Karpas-422 (cell line): ENCODE data around the gene LRIT2. TPM values are rescaled to one million over a fixed set of nuclear protein-coding genes. Genes with fewer than 3 reads are reported as not detected.

Experiments used
- DNase-seq: peaks from one replicate; pipeline ENCODE4 v3.0.0-alpha.2; 2015
- H2AFZ ChIP-seq: fragments of 200-600 bp; sonication (generic); 2 replicates; pipeline ENCODE4 v1.6.1; 2014; ENCODE audit warnings: antibody characterized with exemption, low read length, mixed read lengths
- H3K27ac ChIP-seq: fragments of 200-600 bp; sonication (generic); 2 replicates; pipeline ENCODE4 v1.5.1; 2014; ENCODE audit warnings: mild to moderate bottlenecking, low read length, moderate library complexity
- H3K27me3 ChIP-seq: fragments of 200-600 bp; sonication (generic); 2 replicates; pipeline ENCODE4 v1.6.1; 2014; ENCODE audit warnings: low read length, mixed read lengths
- H3K36me3 ChIP-seq: fragments of 200-600 bp; sonication (generic); 2 replicates; pipeline ENCODE4 v1.6.1; 2014; ENCODE audit warnings: low read length, mixed read lengths; ENCODE audit not compliant: insufficient read depth
- H3K4me1 ChIP-seq: fragments of 200-600 bp; sonication (generic); 2 replicates; pipeline ENCODE4 v1.6.1; 2014; ENCODE audit warnings: mild to moderate bottlenecking, low read length, mixed read lengths
- H3K4me2 ChIP-seq: fragments of 200-600 bp; sonication (generic); 2 replicates; pipeline ENCODE4 v1.6.1; 2014; ENCODE audit warnings: low read length, low read depth, mild to moderate bottlenecking; ENCODE audit not compliant: poor library complexity, severe bottlenecking
- H3K4me3 ChIP-seq: fragments of 200-600 bp; sonication (generic); 2 replicates; pipeline ENCODE4 v1.5.1; 2014; ENCODE audit warnings: mild to moderate bottlenecking, antibody characterized with exemption, low read length, mixed read lengths
- H3K79me2 ChIP-seq: fragments of 200-600 bp; sonication (generic); 2 replicates; pipeline ENCODE4 v1.6.1; 2014; ENCODE audit warnings: mild to moderate bottlenecking, low read length, mixed read lengths
- H3K9ac ChIP-seq: fragments of 200-600 bp; sonication (generic); 2 replicates; pipeline ENCODE4 v1.6.0; 2014; ENCODE audit warnings: low read length
- H3K9me2 ChIP-seq: fragments of 200-600 bp; sonication (generic), shearing (Covaris generic); replicated peaks from 2 replicates; pipeline ENCODE4 v1.6.0; 2014; ENCODE audit warnings: mild to moderate bottlenecking, low read length, moderate library complexity; ENCODE audit not compliant: insufficient read depth
- H3K9me3 ChIP-seq: fragments of 300-700, 200-600 bp; sonication (generic); 2 replicates; pipeline ENCODE4 v1.6.1; 2014; ENCODE audit warnings: low read length, mixed read lengths
- H4K20me1 ChIP-seq: fragments of 200-600 bp; sonication (generic); 2 replicates; pipeline ENCODE4 v1.6.1; 2014; ENCODE audit warnings: mild to moderate bottlenecking, antibody characterized with exemption, low read length, low read depth; ENCODE audit not compliant: insufficient read depth
- total RNA-seq: library from RNA; depleted of rRNA; stranded (reverse); fragments of >200 nt; shearing (Covaris generic); gene quantifications from 2 replicates; pipeline ENCODE4 v1.2.3, GENCODE V29; 2014; ENCODE audit warnings: low replicate concordance

Gene LRIT2
- total RNA-seq, 1 experiment from 2014 or later, result not detected

DNA sequence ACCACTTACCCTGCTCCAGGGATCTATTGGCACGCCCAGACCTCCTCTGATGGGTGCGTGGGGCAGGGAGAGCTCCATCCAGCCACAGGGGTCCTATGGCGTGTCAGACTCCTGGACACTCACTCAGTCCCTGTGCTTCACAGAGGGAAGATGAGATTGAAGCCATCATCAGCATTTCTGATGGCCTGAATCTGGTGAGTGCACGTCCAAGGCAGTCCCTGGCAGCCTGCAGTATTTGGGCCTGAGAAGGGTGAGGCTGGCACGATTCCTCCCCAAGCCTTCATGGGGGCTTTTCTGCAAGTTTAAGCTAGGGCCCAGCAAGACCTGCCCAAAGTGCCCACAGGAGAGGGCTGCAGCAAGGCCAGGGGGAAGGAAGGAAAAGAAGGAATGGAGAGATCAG is 27.7 kb downstream of the LRIT2 start:
- H3K9me2 ChIP-seq, result no peaks in the 10 kb centered on the region
- H3K79me2 ChIP-seq, result no peaks in the 10 kb centered on the region
- no peak overlapping the region for H2AFZ ChIP-seq
- no peaks in the 10 kb centered on the region for H3K9me3 ChIP-seq
- H3K27me3 ChIP-seq, result no peaks in the 10 kb centered on the region
- no peaks in the 10 kb centered on the region for H4K20me1 ChIP-seq
- H3K27ac ChIP-seq, result no peak overlapping the region
- no peak overlapping the region for H3K9ac ChIP-seq
- no peak overlapping the region for H3K4me2 ChIP-seq
- H3K36me3 ChIP-seq, result no peaks in the 10 kb centered on the region
- no peak overlapping the region for H3K4me3 ChIP-seq
- H3K4me1 ChIP-seq, result no peaks in the 10 kb centered on the region
- DNase-seq, result no peak

DNA sequence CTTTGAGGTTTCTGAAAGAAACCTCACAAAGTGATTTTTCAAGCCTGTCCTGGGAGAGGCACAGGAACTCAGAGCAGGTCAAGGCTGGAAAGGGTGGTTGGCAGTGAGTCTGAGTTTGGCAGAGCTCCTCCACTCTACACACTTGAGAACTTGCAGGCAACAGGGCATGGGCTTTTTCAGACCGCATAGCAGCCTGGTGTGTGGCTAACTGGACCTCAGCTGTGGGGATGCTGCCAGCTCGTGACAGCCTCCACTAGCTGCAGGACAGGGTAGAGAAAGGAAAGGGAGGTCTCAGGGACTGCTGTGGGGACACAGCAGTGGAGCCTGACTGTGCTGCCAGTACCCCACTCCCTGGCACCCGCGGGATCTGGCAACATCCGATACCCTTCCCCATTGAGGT is 28.4 kb downstream of the LRIT2 start:
- Histone ChIP-seq H3K4me3 (no peak overlapping the region), H3K79me2 (no peaks in the 10 kb centered on the region), H3K9me2 (no peaks in the 10 kb centered on the region), H3K4me2 (no peak overlapping the region), H3K27me3 (no peaks in the 10 kb centered on the region), H4K20me1 (no peaks in the 10 kb centered on the region), H3K36me3 (no peaks in the 10 kb centered on the region), H3K9ac (no peak overlapping the region), H3K27ac (no peak overlapping the region), H3K9me3 (no peaks in the 10 kb centered on the region), H2AFZ (no peak overlapping the region), H3K4me1 (no peaks in the 10 kb centered on the region)
- DNase-seq, result no peak

DNA sequence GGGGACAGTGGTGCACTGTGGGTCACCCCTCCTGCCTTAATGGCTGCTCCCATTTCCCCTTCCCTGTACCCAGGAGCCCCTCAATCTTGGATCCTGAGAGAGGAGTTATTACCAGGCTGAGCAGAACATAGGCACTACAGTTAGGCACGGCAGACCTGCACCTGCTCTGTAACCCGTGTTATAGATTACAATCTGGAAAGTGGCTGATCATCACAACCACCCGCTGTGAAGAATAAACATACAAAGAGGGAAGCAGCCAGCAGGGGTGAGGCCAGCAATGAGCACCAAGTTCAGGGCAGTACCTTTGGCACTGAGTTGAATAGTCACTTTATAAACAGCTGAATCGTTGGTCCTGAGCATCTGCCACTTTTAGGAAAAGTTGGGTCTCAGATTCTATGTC is 29.3 kb downstream of the LRIT2 start:
- Histone ChIP-seq H3K27me3 (no peaks in the 10 kb centered on the region), H4K20me1 (no peaks in the 10 kb centered on the region), H3K4me2 (no peak overlapping the region), H3K27ac (no peak overlapping the region), H3K4me3 (no peak overlapping the region), H2AFZ (no peak overlapping the region), H3K9me2 (no peaks in the 10 kb centered on the region), H3K4me1 (no peaks in the 10 kb centered on the region), H3K79me2 (no peaks in the 10 kb centered on the region), H3K9ac (no peak overlapping the region), H3K36me3 (no peaks in the 10 kb centered on the region), H3K9me3 (no peaks in the 10 kb centered on the region)
- DNase-seq, result no peak

DNA sequence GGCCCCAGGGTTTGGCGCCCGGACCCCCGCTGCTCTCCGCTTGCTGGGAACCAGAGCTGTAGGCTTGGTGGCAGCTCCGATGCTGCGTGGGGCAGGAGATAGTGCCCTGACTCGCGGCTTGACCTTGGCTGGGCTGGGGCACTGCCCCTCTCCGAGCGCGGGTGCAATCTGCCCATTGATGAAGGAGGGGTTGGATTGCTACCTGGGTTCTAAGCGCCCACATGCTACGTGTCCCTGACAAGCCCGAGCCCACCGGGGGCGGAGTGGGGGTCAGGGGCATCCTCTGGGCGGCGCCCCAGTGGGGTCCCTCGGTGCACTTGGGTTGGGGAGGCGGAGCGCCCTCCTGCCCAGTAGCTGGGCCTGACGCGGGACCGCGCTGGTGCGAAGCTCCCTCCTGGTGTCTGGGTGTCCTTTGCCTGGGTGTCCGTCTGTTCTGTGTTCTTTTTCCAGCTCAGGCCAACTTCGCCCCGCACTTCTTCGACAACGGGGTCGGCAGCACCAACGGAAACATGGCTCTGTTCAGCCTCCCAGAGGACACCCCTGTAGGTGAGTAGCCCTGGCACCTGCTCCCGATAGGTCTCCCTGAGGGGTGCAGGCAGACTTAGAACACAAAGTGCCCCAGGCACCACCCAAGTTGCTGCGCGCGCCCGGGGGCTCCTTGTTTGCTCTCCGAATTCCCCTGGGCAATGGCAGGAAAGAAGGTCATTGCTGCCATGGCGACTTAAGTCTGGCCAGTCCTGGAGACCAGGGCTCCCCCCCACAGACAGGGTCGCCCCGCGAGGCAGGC is 30.1 kb downstream of the LRIT2 start:
- H2AFZ ChIP-seq, result no peak overlapping the region
- H3K4me3 ChIP-seq, result no peak overlapping the region
- H4K20me1 ChIP-seq, result no peaks in the 10 kb centered on the region
- no peak overlapping the region for H3K9ac ChIP-seq
- H3K4me2 ChIP-seq, result no peak overlapping the region
- no peaks in the 10 kb centered on the region for H3K9me2 ChIP-seq
- no peaks in the 10 kb centered on the region for H3K9me3 ChIP-seq
- H3K27ac ChIP-seq, result no peak overlapping the region
- H3K36me3 ChIP-seq, result no peaks in the 10 kb centered on the region
- no peaks in the 10 kb centered on the region for H3K4me1 ChIP-seq
- DNase-seq, result no peak
- no peaks in the 10 kb centered on the region for H3K79me2 ChIP-seq
- H3K27me3 ChIP-seq, result no peaks in the 10 kb centered on the region

DNA sequence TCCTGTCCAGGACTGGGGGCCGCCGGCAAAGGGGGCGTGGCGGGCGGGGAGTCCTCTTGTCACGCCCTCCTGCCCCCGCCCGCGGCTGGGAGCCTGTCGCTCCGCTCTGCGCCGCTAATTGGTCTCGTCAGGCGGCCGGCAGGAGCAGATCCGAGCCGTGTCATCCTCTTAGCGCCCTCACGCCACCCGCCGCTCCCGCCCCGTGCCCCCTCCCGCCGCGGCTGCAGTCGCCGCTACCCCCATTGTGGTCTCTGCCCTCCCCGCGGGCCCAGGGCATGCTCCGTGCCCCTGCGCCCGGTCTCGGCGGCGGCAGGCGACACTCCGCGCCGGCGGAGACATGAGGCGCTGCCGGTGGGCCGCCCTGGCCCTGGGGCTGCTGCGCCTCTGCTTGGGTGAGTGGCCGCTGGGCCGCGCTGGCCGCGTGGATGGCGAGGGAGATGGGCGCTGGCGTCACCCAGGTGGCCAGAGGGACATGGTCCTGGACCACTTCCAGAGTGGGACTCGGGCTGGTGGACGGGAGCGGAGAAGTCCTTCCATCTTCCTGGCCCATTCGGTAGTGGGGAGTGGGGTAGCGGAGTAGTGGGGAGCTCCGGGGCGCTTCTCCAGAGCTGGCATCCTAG is 30.8 kb downstream of the LRIT2 start, which contains the start of gene CDHR1:
CDHR1 (plus strand) TSS at position 114 of the 620 bp plus-strand sequence; CDS start at position 338, 224 bp downstream.
- H3K27me3 ChIP-seq, result no peaks in the 10 kb centered on the region
- no peaks in the 10 kb centered on the region for H4K20me1 ChIP-seq
- H3K9me2 ChIP-seq, result no peaks in the 10 kb centered on the region
- H3K4me1 ChIP-seq, result no peaks in the 10 kb centered on the region
- H3K27ac ChIP-seq, result no peak within 1 kb of the TSS
- no peak within 1 kb of the TSS for H3K4me2 ChIP-seq
- H3K79me2 ChIP-seq, result no peaks in the 10 kb centered on the region
- H3K9me3 ChIP-seq, result no peaks in the 10 kb centered on the region
- H3K36me3 ChIP-seq, result no peaks in the 10 kb centered on the region
- H2AFZ ChIP-seq, result no peak within 1 kb of the TSS
- DNase-seq, result no peak
- H3K9ac ChIP-seq, result no peak within 1 kb of the TSS
- no peak within 1 kb of the TSS for H3K4me3 ChIP-seq

DNA sequence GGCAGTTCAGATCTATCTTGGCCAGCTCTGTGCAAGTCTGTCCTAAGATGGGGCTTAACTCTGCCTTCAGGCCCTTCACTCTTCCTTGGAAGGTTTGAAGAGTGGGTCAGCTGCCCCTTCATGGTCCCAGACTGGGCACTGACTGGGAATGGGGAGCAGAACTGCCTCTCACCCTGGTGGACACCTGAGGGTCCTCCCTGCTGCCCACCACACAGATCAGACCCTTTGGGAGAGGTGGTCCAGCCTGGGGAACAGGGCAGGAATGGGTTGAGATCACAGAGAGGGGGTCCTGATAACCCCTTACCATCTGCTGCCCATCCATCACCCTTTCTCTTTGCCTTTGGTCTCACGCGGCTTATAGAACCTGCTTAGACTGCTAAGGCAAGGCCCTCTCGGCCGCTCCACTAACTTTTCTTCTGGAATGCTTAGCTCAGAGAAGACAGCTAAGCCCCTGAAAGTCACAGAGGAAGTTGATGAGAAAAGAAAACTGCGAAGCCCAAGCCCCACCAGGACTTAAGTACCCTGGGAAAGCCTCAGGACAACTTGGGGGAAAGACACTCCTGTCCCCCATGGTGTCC is 31.4 kb downstream of the LRIT2 start:
- H3K4me3 ChIP-seq, result no peak overlapping the region
- H2AFZ ChIP-seq, result no peak overlapping the region
- no peak overlapping the region for H3K27ac ChIP-seq
- no peaks in the 10 kb centered on the region for H3K79me2 ChIP-seq
- DNase-seq, result no peak
- no peak overlapping the region for H3K9ac ChIP-seq
- no peaks in the 10 kb centered on the region for H3K9me3 ChIP-seq
- H3K36me3 ChIP-seq, result no peaks in the 10 kb centered on the region
- no peaks in the 10 kb centered on the region for H3K27me3 ChIP-seq
- no peak overlapping the region for H3K4me2 ChIP-seq
- no peaks in the 10 kb centered on the region for H4K20me1 ChIP-seq
- H3K4me1 ChIP-seq, result no peaks in the 10 kb centered on the region
- no peaks in the 10 kb centered on the region for H3K9me2 ChIP-seq

DNA sequence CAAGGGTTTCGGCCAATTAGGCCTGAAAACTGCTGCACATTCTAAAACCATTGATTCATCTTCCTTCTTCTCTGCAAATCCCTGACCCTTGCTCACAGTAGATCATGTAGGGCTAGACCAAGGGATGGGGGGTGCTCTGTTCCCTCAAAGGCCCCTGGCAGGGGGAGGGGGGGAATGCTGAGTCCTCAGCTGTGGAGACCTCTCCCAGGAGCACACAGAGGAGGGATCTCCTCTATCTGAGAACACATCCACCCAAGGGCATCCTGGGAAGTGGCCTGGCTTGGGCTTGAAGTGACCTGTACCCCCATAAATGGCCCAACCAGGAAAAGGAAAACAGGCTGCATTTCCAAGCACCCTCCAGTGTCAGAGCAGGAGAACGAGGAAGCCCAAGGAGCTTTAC is 32.0 kb downstream of the LRIT2 start:
- no peak overlapping the region for H3K4me3 ChIP-seq
- H3K9me3 ChIP-seq, result no peaks in the 10 kb centered on the region
- H3K9me2 ChIP-seq, result no peaks in the 10 kb centered on the region
- no peaks in the 10 kb centered on the region for H3K36me3 ChIP-seq
- H3K27me3 ChIP-seq, result no peaks in the 10 kb centered on the region
- no peak overlapping the region for H2AFZ ChIP-seq
- H3K27ac ChIP-seq, result no peak overlapping the region
- H3K79me2 ChIP-seq, result no peaks in the 10 kb centered on the region
- no peaks in the 10 kb centered on the region for H4K20me1 ChIP-seq
- H3K4me1 ChIP-seq, result no peaks in the 10 kb centered on the region
- no peak for DNase-seq
- no peak overlapping the region for H3K4me2 ChIP-seq
- no peak overlapping the region for H3K9ac ChIP-seq

DNA sequence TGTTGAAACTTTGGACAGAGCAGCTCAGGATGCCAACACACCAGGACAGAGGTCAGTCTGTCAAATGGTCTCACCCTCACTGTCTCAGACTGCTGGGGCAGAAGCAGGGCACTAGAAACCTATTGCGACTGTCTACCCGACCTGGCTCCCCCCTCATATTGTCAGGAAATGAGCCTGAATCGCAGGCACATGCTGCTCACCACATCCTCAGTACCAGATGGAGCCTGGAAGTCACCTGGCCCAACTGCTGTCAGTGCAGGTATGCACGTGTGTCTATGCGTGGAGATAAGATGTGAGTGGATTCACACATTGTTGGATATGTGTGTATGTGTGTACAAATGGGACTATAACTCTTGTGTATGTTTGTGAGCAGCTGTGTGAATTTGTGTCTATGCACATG is 34.2 kb downstream of the LRIT2 start:
- Histone ChIP-seq H3K4me1 (no peaks in the 10 kb centered on the region), H2AFZ (no peak overlapping the region)
- no peak for DNase-seq

More for the DNA sequence above, 34.2 kb downstream of the LRIT2 start:
- Histone ChIP-seq H3K79me2 (no peaks in the 10 kb centered on the region), H3K9me3 (no peaks in the 10 kb centered on the region), H3K36me3 (no peaks in the 10 kb centered on the region), H3K9me2 (no peaks in the 10 kb centered on the region), H4K20me1 (no peaks in the 10 kb centered on the region), H3K4me2 (no peak overlapping the region), H3K9ac (no peak overlapping the region), H3K27me3 (no peaks in the 10 kb centered on the region), H3K4me3 (no peak overlapping the region), H3K27ac (no peak overlapping the region)
